ENCODE measurements around the gene MRPS34. TPM values are rescaled to one million over a fixed set of nuclear protein-coding genes. Genes with fewer than 3 reads are reported as not detected.

MRPS34 gene
- total RNA-seq, 1 donor from 2014 or later, result 85.9 TPM

DNA sequence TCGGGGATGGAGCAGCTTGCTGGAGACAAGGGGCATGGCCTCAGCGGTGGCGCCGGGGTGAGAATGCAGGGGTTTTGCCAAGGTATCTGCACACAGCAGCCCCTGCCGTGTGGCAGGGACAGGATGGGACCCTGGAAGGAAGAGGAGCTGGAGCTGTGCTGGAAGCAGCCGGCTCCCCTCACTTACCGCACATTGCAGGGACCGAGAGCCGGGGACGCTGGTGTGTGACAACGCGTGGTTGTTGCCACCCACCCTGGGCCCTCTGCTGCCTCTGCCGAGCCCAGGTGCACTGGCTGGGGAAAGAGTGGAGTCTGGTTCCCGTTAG, 12.9 kb upstream of the MRPS34 start:
- DNase-seq (peak; percentile 27), ATAC-seq (no peak)

GRCh38 chr16:1784977-1785845, 12.3 kb upstream of the MRPS34 start:
- DNase-seq, result peak; percentile 19
- intact Hi-C loops (cut with micrococcal nuclease), result no loop called here

More for the DNA sequence above, 12.9 kb upstream of the MRPS34 start:
- intact Hi-C loops (cut with micrococcal nuclease), result no loop called here

GRCh38 chr16:1782408-1783264, 9.7 kb upstream of the MRPS34 start, which contains the start of the genes NUBP2 and SPSB3:
Gene NUBP2, plus strand, starts transcription at chr16:1782960. Its CDS starts 61 bp downstream, at chr16:1783021.
Gene SPSB3, minus strand, starts transcription at chr16:1782571. Its CDS starts 1,088 bp downstream, at chr16:1781483.
- ATAC-seq, result peak; percentile 93
- peak; percentile 100 for DNase-seq
- intact Hi-C loops (cut with micrococcal nuclease), result no loop called here

More at GRCh38 chr16:1784977-1785845, 12.3 kb upstream of the MRPS34 start:
- ATAC-seq, result no peak

DNA sequence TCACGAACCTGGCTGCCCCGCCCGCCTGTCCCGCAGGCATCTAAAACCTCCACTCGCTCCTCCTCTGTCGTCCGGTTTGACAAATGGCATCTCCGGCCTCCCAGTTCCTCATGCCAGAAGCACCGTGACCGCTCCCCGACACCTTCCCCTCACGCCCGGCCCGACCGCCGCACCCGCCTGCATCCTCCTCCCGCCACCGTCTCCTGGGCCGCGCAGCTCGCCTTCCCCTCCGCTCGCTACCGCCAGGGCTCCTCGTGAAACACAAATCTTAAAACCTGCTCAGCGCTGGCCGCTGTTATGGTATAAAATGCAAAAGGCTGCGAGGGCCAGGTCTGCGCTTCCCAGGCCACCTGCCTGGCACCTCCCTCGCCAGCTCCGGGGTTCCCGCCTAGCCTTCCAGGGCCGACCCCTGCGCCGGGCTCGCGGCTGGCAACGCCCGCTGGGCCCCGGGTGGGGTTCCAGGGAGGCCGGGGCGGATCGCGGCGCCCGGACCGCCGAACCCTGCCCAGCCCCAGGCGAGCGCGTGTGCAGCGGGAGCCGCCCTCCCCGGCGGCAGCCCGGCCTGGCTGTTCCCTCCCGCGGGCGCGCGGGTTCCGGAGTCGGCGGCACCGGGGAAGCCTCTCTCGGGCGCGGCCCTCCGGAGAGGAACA, 8.9 kb upstream of the MRPS34 start:
- ATAC-seq, result no peak
- intact Hi-C loops (cut with micrococcal nuclease), result no loop called here
- peak; percentile 45 for DNase-seq

- DNase-seq, result peak; percentile 36
- intact Hi-C loops (cut with micrococcal nuclease), result no loop called here
- no peak for ATAC-seq
Measured at GRCh38 chr16:1781254-1781653, 8.3 kb upstream of the MRPS34 start.

DNA sequence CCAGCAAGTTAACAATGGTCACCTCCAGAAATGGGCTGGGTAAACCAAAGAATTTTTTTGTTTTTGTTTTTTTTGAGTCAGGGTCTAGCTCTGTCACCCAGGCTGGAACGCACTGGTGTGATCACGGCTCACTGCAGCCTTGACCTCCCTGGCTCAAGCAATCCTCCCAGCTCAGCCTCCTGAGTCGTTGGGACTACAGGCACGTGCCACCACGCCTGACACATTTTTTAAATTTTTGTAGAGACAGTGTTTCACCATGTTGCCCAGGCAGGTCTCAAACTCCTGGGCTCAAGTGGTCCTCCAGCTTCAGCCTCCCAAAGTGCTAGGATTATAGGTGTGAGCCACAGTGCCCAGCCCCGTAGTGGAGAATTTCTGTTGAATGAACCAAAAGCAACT, 7.7 kb upstream of the MRPS34 start:
- intact Hi-C loops (cut with micrococcal nuclease), result no loop called here
- no peak for ATAC-seq
- no peak for DNase-seq

DNA sequence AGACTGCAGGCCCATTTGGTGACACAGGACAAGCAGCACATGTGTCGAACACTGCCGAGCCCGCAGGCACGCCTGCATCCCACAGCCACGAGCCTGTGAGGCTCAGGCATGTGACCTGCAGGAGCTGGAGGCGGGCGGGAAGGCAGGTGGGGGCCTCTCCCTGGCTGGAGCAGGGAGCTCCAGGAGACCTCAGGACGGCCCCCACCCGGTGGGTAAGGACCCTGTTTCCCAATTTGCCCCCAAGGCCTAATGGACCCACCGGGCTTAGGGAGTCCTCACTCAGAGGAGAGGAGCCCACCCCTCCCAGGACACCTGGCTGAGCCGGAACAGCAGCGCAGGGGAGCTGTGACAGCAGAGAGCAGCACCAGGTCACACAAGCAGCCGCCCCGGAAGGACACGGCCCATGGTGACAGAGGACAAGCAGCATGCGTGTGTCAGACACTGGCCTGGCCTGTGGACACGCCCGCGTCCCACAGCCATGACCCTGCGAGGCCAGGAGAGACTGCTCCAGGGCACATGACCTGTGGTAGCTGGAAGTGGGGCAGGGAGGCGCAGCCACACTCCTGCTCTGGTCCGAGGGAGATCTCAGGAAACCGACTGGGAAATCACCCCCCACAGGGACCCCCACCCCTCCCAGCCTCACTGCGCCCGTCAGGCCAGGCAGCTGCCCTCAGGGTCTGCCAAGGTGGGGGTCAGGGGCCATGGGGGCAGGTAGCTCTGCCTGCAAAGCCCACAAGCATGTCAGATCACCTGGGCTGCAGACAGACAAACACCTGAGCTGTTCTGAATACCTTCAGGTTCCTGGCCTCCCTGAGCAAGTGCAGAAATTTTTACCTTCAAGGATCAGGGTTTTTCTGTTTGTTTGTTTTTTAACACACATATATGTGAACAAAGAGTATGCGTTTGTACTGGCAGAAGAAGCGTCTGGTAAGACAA, 7.1 kb upstream of the MRPS34 start:
- intact Hi-C loops (cut with micrococcal nuclease), result no loop called here
- no peak for ATAC-seq
- DNase-seq, result peak; percentile 29

- DNase-seq, result peak; percentile 26
Measured at GRCh38 chr16:1779234-1779701, 6.3 kb upstream of the MRPS34 start.

GRCh38 chr16:1778200-1779179, 5.6 kb upstream of the MRPS34 start:
- ATAC-seq (no peak), DNase-seq (no peak)
- intact Hi-C loops (cut with micrococcal nuclease), result no loop called here

More at GRCh38 chr16:1779234-1779701, 6.3 kb upstream of the MRPS34 start:
- ATAC-seq, result no peak
- intact Hi-C loops (cut with micrococcal nuclease), result no loop called here

GRCh38 chr16:1777375-1778199, 4.7 kb upstream of the MRPS34 start:
- DNase-seq (peak; percentile 41), ATAC-seq (no peak)
- intact Hi-C loops (cut with micrococcal nuclease), result no loop called here

- DNase-seq (peak; percentile 33), ATAC-seq (no peak)
- intact Hi-C loops (cut with micrococcal nuclease), result no loop called here
Measured at GRCh38 chr16:1776991-1777374, 4.0 kb upstream of the MRPS34 start.

GRCh38 chr16:1776672-1776955, 3.7 kb upstream of the MRPS34 start:
- DNase-seq (no peak), ATAC-seq (no peak)
- intact Hi-C loops (cut with micrococcal nuclease), result no loop called here

- intact Hi-C loops (cut with micrococcal nuclease), result no loop called here
- DNase-seq, result no peak
- ATAC-seq, result no peak
Measured at GRCh38 chr16:1775846-1776671, 3.1 kb upstream of the MRPS34 start.

- no peak for DNase-seq
- no peak for ATAC-seq
- intact Hi-C loops (cut with micrococcal nuclease), result no loop called here
Measured at GRCh38 chr16:1775006-1775845, 2.3 kb upstream of the MRPS34 start.

GRCh38 chr16:1774448-1774780, 1.5 kb upstream of the MRPS34 start:
- ATAC-seq (no peak), DNase-seq (no peak)
- intact Hi-C loops (cut with micrococcal nuclease), result no loop called here

All from left ventricle myocardium superior (tissue), 1 donor.